Activated B cell treated with CpG ODN at 0.5 μM for 24 hours (primary cell): ENCODE data around the gene TMEM115. TPM values are rescaled to one million over a fixed set of nuclear protein-coding genes. Genes with fewer than 3 reads are reported as not detected.
A peak's percentile ranks its signal among the peaks of the same experiment; 100 is the strongest.

Experiments used
- ATAC-seq: fragments of 200-7000 bp; cut with Tn5 transposase; one replicate; pipeline ENCODE4 v1.10.0; 2021; ENCODE audit warnings: low read depth, mild to moderate bottlenecking, moderate library complexity
- CTCF ChIA-PET: fragments of 350-600 bp; sonication (Branson Sonifier 250); formaldehyde crosslinking; loops from one replicate; lab custom pipeline; 2021; ENCODE audit warnings: antibody characterized with exemption; lab: Charles Lee
- POLR2A ChIA-PET: fragments of 350-600 bp; sonication (Branson Sonifier 250); formaldehyde crosslinking; loops from one replicate; lab custom pipeline; 2021; ENCODE audit warnings: antibody characterized with exemption; lab: Charles Lee
- DNase-seq: peaks from one replicate; pipeline ENCODE4 v3.0.0; 2022
- H3K27ac Mint-ChIP-seq: one replicate; pipeline ENCODE4 v1.8.0; 2020; ENCODE audit warnings: mixed read lengths
- H3K27me3 Mint-ChIP-seq: one replicate; pipeline ENCODE4 v1.8.0; 2021; ENCODE audit warnings: mixed read lengths
- H3K36me3 Mint-ChIP-seq: one replicate; pipeline ENCODE4 v1.8.0; 2021; ENCODE audit warnings: low read depth, mixed read lengths
- H3K4me1 Mint-ChIP-seq: one replicate; pipeline ENCODE4 v1.8.0; 2021; ENCODE audit warnings: mixed read lengths
- H3K4me3 Mint-ChIP-seq: one replicate; pipeline ENCODE4 v1.8.0; 2020; ENCODE audit warnings: mild to moderate bottlenecking, mixed read lengths
- H3K9me3 Mint-ChIP-seq: one replicate; pipeline ENCODE4 v1.8.0; 2020; ENCODE audit warnings: mixed read lengths
- intact Hi-C: fragments of 100-400 bp; cut with micrococcal nuclease; formaldehyde crosslinking; loops from one replicate; pipeline ENCODE4 v1.15.1; 2024
- total RNA-seq: library from RNA; stranded (reverse); gene quantifications from 2 replicates; pipeline ENCODE4 v1.2.3, GENCODE V29; 2022
- TF ChIP-seq, protein P1 (sequence below): fragments of 200-600 bp; IDR thresholded peaks from one replicate; pipeline ENCODE4 v1.8.0; 2022; ENCODE audit warnings: antibody characterized with exemption, mild to moderate bottlenecking

The TMEM115 gene
- total RNA-seq, 1 donor from 2014 or later, result 19.6 TPM

DNA sequence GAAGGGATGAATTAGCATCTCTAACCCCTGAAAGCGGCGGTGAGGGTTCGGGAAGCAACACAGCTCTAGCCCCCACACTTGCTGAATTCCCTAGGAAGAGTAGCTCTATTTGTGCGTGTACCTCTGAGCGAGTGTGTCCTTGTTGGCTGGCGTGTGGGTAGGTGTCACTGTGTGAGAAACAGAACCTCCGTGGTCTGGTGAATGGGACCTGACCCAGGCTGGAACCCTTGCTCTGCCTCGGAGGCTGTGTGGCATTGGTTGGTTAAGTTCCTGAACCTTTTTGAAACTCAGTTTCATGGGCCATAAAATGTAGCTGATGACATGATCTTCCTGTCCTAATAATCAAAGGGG lies 414 bp upstream of the TMEM115 start:
- Mint-ChIP-seq H3K4me1 (peaks cover 50% of the 10 kb centered on the region), H3K27me3 (no peaks in the 10 kb centered on the region), H3K4me3 (peak overlapping the region; percentile 96), H3K36me3 (peaks cover 30% of the 10 kb centered on the region), H3K9me3 (no peaks in the 10 kb centered on the region), H3K27ac (peak overlapping the region; percentile 89)
- ChIA-PET CTCF (interaction anchor here (0.8 kb wide), 1 partner anchor 13 kb away, joined by 3 read pairs; no protein-coding TSS in a partner anchor), POLR2A (interaction anchor here (0.6 to 1.6 kb wide), 6 partner anchors 9 to 59 kb away, joined by 3 to 15 read pairs (median 5); partner anchors contain the start of genes CYB561D2 and NPRL2)
- no peak for DNase-seq
- intact Hi-C loops, result loop anchor here (1.0 to 10.0 kb wide), 11 partner anchors 8 to 1695 kb away; partner anchors contain the start of genes DUSP7, HEMK1, HYAL3 and IFRD2
- peak; percentile 25 for ATAC-seq
- TF ChIP-seq, protein P1, sequence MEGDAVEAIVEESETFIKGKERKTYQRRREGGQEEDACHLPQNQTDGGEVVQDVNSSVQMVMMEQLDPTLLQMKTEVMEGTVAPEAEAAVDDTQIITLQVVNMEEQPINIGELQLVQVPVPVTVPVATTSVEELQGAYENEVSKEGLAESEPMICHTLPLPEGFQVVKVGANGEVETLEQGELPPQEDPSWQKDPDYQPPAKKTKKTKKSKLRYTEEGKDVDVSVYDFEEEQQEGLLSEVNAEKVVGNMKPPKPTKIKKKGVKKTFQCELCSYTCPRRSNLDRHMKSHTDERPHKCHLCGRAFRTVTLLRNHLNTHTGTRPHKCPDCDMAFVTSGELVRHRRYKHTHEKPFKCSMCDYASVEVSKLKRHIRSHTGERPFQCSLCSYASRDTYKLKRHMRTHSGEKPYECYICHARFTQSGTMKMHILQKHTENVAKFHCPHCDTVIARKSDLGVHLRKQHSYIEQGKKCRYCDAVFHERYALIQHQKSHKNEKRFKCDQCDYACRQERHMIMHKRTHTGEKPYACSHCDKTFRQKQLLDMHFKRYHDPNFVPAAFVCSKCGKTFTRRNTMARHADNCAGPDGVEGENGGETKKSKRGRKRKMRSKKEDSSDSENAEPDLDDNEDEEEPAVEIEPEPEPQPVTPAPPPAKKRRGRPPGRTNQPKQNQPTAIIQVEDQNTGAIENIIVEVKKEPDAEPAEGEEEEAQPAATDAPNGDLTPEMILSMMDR, result no peak

DNA sequence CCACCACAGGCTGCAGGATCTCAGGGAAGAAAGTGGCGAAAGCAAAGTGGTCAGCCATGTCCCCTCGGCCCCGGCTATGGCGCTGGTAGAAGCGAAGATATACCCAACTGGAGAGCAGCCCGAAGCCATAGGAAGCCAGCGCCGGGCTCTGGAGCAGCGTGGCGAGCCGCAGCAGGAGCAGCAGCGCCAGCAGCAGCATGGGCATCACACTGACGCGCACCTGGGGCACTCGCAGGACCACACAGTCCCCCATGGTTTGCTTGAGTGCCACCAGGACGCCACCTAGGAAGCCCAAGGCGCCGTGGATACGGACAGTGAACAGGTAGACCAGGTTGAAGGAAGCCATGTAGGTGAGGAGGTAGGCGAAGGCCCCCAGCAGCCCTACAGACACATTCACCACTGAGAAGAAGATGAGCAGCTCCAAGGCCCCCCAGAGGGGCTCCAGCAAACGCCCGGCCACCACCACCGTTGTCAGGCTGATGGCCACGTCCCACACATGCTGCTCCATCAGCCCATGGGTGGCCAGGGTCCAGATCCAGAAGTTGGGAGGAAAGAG lies 888 bp downstream of the TMEM115 start:
- Mint-ChIP-seq H3K27me3 (no peaks in the 10 kb centered on the region), H3K9me3 (no peaks in the 10 kb centered on the region), H3K27ac (peak overlapping the region; percentile 78), H3K36me3 (peaks cover 41% of the 10 kb centered on the region), H3K4me3 (peak overlapping the region; percentile 96), H3K4me1 (peaks cover 48% of the 10 kb centered on the region)
- POLR2A ChIA-PET, result interaction anchor here (1.0 kb wide), 1 partner anchor 18 kb away, joined by 3 read pairs; the partner anchor contains the start of gene RASSF1
- CTCF ChIA-PET, result no interaction called here
- ATAC-seq (no peak), DNase-seq (no peak)
- TF ChIP-seq, protein P1, result no peak
- intact Hi-C loops, result loop anchor here (2.0 to 10.0 kb wide), 4 partner anchors 159 to 1696 kb away; partner anchors contain the start of genes DUSP7, HEMK1 and MANF

- H3K4me1 Mint-ChIP-seq, result peaks cover 50% of the 10 kb centered on the region
- ATAC-seq, result no peak
Observed at GRCh38 chr3:50357481-50357880, 1.8 kb downstream of the TMEM115 start.

GRCh38 chr3:50356553-50356952 lies 2.8 kb downstream of the TMEM115 start:
- ChIA-PET POLR2A (interaction anchor here (0.9 to 1.3 kb wide), 3 partner anchors 9 to 19 kb away, joined by 3 to 9 read pairs (median 4); partner anchors contain the start of gene RASSF1), CTCF (interaction anchor here (0.6 to 0.8 kb wide), 2 partner anchors 9 to 1097 kb away, joined by 4 to 5 read pairs; no protein-coding TSS in a partner anchor)
- Mint-ChIP-seq H3K27ac (peak overlapping the region; percentile 24), H3K4me3 (peak overlapping the region; percentile 24), H3K27me3 (no peaks in the 10 kb centered on the region), H3K4me1 (peaks cover 56% of the 10 kb centered on the region), H3K9me3 (no peaks in the 10 kb centered on the region), H3K36me3 (peaks cover 48% of the 10 kb centered on the region)
- TF ChIP-seq, protein P1, result no peak
- DNase-seq (no peak), ATAC-seq (no peak)
- intact Hi-C loops, result loop anchor here (5.0 to 10.0 kb wide), 2 partner anchors 161 to 1698 kb away; partner anchors contain the start of gene DUSP7

More at GRCh38 chr3:50357481-50357880, 1.8 kb downstream of the TMEM115 start:
- CTCF ChIA-PET, result no interaction called here
- H3K9me3 Mint-ChIP-seq, result no peaks in the 10 kb centered on the region
- TF ChIP-seq, protein P1, result no peak
- intact Hi-C loops, result loop anchor here (5.0 to 10.0 kb wide), 2 partner anchors 160 to 1697 kb away; partner anchors contain the start of gene DUSP7
- DNase-seq, result no peak
- H3K36me3 Mint-ChIP-seq, result peaks cover 48% of the 10 kb centered on the region
- H3K27ac Mint-ChIP-seq, result no peak overlapping the region
- no peaks in the 10 kb centered on the region for H3K27me3 Mint-ChIP-seq
- POLR2A ChIA-PET, result interaction anchor here (1.2 to 1.3 kb wide), 2 partner anchors 17 to 20 kb away, joined by 3 to 9 read pairs; partner anchors contain the start of gene RASSF1
- H3K4me3 Mint-ChIP-seq, result peak overlapping the region; percentile 59
